IPS-11a (cell line): ENCODE results near the gene DOCK6.

Source experiments
- H3K4me3 ChIP-seq: one replicate; pipeline ENCODE4 v1.5.1; 2013; ENCODE audit warnings: low read depth, low read length, control low read depth

The DOCK6 gene

DNA sequence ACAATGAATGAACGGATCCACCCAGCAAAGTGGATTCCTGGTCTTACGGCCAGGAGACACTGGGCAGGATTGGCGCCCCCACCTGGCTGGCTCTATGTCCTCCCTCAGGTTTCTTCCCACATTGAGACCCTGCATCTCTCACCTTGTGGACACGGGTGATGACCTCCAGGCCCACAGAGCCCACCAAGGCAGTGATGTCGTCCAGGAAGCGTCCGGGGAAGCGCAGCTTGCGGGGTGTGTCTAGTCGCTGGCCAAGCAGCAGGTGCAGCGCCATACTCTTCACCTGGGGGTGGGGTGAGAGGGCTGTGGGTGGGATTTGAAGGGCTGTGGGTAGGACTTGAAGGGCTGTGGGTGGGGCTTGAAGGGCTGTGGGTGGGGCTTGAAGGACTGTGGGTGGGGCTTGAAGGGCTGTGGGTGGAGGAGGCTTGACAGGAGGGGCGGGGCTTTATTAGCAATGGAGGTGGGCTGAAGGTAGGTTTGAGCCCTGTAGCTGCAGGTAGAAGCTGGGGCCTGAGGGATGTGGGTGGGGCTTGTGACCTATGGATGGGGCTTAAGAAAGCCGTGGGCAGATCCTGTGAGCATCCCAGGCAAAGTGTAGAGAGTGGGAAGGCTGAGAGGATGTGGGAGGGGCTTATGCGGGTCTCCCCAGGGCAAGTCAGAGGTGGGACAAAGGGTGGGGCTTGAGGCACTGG, 35.0 kb downstream of the DOCK6 start:
- H3K4me3 ChIP-seq = no peak overlapping the region

DNA sequence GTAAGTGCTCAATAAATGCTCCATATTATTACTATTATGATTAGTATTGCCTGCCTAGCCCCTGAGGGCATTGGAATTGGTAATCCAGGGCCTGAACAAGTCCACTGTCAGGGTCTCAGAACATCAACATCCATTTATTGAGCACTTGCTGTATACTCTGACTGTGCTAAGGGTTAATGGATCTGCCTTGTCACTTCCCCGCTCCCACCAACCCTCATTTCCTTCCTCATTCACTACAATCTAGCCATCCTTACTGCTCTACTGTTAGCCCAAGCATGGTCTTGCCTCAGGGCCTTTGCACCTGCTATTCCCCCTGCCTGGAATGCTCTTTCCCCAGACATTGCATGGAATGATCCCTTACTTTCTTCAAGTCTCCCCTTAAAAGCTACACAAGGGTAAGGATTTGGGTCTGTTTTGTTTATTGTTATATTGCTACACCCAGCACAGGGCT, 35.6 kb downstream of the DOCK6 start:
- no peak overlapping the region for H3K4me3 ChIP-seq

DNA sequence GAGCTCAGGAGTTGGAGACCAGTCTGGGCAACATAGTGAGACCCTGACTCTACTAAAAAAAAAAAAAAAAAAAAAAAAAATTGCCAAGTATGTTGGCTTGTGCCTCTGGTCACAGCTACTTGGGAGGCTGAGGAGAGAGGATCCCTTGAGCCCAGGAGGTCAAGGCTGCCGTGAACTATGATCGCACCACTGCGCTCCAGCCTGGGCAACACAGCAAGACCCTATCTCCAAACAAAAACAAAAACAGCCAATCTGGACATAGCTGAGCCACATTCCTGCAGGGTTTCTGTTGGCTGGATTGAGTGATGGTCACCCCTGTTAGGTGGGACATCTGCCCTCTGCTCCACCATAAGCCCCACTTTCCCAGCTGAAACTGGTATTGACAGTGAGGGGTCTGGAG, 36.5 kb downstream of the DOCK6 start:
- no peak overlapping the region for H3K4me3 ChIP-seq

DNA sequence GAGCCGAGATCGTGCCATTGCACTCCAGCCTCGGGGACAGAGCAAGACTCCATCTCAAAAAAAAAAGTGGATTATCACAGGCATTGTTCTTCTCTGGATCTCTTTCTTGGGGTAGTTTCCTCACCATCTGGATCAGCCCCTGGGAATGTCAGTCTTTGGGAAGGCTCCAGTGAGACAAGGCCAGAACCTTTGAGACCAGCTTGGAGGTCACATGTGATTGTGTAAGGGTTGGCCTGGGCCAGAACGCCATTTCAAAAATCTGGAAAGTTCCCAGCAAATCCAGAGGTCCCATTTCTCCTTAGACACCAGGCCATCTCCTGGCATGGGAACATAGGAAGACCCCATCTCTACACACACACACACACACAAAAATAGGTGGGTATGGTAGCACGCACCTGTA, 37.2 kb downstream of the DOCK6 start:
- no peak overlapping the region for H3K4me3 ChIP-seq

DNA sequence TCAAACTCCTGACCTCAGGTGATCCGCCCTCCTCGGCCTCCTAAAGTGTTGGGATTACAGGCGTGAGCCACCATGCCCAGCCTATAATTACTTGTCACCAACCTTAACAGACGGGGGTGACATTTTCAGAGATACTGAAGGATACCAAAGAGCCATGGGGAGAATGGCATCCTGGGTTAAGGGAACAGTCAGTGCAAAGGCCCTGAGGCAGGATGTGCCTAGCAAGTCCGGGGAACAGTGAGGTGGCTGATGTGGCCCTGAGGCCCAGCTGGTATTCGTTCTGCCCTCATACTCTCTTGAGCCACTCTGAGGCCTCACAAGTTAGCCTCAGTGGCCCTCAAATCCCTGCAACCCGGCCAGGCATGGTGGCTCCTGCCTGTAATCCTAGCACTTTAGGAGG, 37.9 kb downstream of the DOCK6 start:
- no peak overlapping the region for H3K4me3 ChIP-seq

DNA sequence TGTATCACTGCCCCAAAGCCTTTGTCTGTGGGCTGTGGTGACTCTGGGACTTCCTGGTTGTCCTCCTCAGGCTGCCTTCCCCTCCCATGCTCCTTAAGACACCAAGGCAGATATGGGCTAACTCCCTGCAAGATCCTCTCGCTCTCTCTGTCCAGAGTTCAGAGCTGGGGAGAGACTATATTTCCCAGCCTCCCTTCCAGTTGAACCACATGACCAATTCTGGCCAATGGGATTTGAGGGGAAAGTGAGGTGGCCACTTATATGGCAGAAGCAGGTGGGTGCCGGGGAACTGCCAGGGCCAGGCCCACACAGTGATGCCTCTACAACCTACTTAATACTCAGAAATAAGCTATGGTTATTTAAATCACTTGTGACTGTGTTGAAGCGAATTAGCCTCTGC, 39.1 kb downstream of the DOCK6 start:
- no peak overlapping the region for H3K4me3 ChIP-seq

DNA sequence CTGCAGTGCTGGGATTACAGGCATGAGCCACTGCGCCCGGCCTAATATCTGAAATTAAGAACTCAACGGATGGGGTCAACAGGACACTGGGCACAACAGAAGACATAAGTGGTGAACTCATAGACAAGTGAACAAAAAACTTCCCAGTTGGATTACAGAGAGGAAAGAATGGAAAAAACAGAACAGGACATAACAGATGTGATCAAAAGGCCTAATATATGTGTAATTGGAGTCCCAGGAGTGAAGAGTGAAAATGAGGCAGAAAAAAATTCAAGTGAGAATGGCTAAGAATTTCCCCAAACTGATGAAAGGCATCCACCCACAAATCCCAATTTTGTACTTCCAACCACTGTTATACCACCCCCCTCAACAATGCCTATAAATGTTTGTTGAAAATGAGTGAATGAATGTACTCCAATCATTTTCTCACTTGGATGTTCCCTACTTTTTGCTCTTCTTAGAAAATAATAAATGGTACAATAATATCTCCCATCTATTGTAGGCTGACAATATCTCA, 41.2 kb downstream of the DOCK6 start:
- H3K4me3 ChIP-seq = no peak overlapping the region

DNA sequence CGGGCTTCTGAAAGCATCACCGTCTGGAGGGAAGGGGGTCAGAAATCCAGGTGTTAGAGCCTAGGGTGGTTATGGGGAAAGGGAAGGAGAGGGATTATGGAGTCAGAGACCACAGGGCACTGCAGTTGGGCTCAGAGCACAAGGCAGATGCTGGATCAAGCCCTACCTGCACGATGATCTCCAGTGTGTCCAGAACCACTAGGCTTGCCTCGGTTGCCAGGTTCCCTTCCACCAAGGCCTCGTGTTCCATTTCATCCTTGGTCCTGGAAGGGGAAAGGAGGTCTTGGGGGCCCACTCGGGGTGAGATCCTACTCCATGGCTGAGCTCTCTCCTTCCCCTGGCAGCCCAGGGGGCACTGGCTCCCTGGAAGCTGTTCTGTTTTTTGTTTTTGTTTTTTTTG, 47.9 kb downstream of the DOCK6 start:
- no peak overlapping the region for H3K4me3 ChIP-seq

DNA sequence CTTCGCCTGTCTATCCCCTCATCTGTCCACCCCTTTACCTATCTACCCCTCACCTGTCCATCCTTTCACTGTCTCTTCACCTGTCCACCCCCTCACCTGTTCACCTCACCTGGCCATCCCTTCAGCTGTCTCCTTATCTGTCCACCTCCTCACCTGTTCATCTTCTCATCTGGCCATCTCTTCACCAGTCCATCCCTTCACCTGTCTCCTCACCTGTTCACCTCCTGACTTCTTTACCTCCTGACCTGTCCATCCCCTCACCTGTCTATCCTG, 51.7 kb downstream of the DOCK6 start:
- H3K4me3 ChIP-seq = no peak overlapping the region

DNA sequence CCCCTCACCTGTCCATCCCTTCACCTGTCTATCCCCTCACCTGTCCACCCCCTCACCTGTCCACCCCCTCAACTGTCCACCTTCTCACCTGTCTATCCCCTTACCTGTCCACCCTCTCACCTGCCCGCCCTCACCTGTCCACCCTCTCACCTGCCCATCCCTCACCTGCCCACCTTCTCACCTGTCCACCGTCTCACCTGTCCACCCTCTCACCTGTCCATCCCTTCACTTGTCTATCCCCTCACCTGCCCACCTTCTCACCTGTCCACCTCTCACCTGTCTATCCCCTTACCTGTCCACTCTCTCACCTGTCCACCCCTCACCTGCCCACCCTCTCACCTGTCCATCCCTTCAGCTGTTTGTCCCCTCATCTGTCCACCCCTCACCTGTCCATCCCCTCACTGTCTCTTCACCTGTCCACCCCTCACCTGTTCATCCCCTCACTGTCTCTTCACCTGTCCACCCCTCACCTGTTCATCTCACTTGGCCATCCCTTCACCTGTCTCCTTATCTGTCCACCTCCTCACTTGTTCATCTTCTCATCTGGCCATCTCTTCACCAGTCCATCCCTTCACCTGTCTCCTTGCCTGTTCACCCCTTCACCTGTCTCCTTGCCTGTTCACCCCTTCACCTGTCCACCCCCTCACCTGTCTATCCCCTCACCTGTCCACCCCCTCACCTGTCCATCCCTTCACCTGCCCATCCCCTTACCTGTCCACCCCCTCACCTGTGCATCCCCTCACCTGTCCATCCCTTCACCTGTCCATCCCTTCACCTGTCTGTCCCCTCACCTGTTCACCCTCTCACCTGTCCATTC, 52.3 kb downstream of the DOCK6 start:
- no peak overlapping the region for H3K4me3 ChIP-seq

DNA sequence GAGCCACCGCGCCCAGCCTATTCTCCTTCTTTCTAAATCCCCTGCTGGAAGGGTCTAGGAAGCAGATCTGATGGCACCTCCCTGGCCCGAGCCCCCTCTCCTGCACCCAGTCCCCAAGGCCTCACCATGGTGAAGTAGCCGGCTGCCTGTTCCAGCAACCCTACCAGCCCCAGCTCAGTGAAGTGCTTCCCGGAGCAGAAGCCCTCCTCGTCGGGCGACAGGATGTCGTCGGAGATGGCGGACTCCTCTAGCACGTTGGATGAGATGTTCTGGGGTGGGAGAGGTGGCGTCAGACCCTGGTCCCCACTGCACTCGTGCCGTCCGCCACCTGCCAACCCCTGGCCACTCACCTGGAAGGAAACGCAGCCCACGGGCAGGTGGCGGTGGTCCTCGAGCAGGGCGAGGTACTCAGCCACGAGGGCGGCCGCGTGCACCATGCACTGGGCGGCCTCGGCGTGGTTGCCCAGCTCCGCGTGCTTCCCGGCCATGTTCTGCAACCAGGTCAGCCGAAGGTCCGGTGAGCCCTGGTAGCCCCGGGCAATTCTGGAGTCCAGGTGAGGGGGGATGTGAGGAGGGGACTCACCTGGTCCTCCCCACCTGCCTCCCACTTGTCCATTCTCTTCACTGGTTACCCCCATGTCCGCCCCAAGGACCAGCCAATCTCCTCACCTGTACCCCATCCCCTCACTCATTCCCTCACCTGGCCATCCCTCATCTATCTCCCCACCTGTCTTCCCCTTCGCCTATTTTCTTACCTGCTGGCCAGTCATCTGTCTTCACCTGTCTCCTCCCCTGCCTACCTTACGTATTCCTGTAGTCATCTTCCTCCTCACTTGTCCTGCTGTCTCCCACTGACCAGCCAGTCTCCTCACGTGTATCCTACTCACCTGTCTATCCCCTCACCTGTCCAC, 53.5 kb downstream of the DOCK6 start:
- no peak overlapping the region for H3K4me3 ChIP-seq

DNA sequence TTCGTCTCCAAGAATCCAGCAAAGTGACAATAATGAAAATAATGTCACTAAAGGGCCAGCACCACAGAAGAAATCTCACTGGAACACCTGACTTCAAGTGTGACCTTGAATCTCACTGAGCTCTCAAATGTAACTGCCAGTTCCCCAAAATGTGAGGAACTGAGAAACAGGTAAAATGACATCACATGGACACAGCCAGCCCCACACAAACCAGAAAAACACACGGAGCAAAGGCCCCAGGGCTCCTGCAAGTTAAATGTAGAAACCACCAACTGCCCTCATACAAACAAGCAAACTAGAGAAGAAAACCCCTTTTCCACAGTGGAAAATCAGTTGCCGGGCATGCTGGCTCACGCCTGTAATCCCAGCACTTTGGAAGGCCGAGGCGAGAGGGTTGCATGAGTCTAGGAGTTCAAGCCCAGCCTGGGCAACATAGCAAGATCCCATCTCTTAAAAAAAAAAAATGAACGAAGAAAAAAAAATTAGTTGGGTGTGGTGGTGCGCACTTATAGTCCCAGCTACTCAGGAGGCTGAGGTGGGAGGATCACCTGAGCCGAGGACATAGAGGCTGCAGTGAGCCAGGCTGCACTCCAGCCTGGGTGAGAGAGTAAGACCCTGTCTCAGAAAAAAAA, 56.3 kb downstream of the DOCK6 start:
- H3K4me3 ChIP-seq = no peak overlapping the region

DNA sequence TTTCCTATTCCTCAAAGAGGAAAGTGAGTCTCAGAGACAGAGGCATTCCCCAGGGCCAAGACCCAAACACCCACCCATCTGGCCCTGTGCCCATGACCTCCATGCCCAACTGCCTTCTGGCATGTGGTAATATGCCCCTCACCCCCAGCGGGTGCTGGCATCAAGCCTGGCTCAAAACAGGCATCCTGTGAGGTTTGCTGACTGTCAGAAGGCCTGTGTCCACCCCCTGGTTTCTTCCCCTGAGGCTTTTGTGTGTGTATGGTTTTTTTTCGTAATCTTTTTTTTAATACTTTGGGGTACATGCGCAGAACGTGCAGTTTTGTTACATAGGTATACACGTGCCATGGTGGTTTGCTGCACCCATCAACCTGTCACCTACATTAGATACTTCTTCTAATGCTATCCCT, 57.4 kb downstream of the DOCK6 start:
- H3K4me3 ChIP-seq = no peak overlapping the region

DNA sequence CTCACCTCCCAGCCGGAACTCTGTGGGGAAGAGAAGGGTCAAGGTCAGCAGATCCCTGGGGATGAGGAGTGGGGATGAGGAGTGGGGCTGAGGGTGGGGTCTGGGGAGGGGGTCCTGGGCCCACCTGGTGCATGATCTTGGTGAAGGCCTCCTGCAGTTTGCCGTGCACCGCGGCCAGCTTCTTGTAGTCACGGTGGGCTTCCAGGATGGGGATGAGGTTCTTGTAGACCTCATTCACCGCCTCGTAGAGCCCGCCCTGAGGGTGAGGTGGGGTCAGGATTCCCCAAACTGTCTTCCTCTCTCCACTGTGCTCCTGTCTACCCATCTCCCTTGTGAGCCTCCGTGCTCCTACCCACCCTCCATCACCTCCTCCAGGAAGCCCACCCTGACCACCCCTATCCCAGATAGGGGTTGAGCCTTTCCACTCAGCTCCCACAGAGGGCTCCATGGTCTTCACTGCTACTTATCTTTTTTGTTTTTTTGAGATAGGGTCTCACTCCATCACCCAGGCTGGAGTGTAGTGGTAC, 58.2 kb downstream of the DOCK6 start:
- H3K4me3 ChIP-seq = no peak overlapping the region

DNA sequence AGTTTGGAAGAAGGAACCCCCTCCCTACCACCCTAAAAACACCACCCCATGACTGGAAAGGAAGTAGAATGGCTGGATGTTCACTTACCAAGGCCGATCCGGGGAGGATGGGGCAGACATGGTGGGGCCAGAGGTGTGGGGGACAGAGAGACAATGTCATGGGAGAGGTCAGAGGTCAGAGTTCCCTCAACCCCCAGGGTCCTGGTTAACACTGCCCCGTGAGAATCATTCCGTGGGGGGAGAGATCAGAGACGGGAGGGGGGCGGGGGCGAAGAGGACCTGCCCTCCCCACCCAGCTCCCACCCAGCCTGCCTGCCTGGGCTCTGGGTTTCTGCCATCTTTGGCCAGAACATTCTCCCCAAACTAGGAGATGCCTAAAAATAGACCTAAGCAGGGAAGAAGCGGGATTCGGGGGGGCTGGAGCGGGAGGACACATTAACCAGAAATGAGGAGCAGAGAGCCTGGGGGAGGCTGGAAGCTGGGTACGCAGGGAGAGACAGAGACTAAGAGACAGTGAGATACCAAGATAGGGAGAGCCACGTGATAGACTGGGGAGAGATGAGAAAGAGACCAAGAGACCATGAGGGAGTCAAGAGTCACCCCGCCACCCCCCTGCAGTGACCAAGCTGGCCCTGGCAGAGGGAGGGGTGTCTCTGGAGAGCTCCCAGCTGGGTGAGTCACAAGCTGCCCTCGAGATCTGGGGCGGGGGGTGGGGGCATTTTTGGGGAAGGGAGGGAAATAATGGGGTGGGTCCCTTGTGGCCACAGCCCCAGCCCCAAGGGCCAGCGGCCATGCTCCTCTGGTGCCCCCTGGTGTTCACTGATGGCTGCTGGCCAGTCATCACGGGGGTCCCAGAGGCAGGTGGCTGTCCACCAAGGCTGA, 58.9 kb downstream of the DOCK6 start:
- no peak overlapping the region for H3K4me3 ChIP-seq

DNA sequence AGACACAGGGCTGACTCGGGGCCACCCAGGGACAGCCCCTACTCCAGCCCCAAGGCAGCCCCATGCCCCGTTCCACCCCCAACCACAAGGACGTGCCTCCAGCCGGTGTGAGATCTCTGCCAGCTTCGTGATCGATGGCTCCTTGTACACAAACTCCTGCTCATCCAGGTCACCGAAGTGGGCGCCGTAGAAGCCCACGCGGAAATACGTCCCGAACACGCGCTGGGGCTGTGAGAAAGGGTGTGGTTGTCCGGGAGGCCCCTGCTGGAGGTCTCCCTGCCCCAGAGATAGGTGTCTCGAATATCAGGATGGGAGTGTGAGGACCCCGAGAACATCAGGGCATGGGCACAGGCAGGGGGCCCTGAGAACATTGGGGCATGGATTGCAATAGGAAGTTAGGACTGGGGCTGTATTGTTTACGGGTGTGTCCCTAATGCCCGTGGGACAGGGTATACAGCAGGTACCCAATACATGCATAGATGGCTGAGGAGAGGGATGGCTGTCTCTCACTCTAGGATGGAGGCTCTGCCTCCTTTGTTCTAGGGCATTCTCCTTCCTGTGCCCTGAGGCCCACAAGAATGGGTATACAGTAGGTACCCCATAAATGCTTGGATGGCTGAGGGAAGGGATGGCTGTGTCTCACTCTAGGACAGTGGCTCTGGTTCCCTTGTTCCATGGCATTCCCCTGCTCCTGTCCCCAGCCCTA, 59.7 kb downstream of the DOCK6 start:
- no peak overlapping the region for H3K4me3 ChIP-seq

DNA sequence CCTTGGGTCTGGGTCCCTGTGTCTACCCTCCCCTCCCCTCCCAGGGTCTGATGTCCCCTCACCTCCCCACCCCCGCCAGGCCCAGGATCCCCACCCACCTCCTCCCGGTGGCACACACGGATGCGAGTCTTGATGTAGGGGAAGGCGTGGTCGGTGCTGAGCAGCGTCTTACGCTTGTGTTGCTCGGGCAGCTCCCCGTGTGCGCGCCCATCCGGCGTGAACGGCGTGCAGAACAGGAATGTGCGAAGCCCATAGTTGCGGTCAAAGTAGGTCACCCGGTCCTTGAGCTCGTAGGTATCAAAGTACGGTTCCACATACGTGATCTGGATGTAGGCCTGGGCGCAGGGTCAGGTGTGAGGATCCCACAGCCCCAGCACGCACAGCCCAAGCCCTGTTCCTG, 60.5 kb downstream of the DOCK6 start:
- H3K4me3 ChIP-seq = no peak overlapping the region

DNA sequence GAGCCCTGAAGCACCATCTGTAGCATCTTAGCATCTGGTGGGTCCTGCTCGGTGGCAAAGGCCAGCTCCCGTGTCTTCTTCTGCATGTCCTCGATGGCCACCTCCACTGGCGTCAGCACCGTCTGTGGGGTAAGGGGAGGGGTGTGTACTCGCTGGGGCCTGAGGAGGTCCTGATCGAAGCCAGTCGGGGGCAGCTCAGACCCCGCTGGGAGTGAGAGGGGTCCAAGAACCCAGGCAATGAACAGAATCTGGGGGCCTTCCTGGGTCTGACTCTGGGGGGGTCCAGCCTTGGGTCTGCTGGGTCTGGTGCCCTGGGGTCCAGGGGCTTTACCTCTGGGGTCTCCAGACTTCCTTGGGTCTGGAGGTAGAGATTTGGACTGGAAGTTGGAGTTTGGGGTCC, 61.4 kb downstream of the DOCK6 start:
- H3K4me3 ChIP-seq = no peak overlapping the region

DNA sequence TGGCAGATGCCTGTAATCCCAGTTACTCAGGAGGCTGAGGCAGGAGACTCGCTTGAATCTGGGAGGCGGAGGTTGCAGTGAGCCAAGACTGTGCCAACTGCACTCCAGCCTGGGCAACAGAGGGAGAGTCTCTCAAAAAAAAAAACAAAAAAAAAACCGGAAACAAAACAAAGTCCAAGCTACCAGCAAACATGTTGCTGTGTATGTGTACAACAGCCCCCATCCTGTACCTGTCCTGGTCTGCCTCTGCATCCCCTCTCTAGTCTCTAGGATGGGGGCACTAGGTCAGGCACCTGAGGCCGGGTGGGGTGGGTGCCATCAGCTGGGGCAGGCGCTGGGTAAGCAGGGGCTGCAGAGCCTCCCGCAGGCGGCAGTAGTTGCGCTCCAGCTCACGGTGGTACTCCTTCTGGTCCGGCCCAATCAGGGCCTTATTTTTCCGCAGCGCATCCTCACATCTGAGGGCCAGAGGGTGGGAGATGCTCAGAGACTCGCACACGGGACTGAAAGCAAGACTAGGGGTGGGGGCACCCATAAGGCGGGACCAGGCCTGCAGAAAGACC, 62.2 kb downstream of the DOCK6 start:
- H3K4me3 ChIP-seq = no peak overlapping the region
